PC-3 (cell line): ENCODE measurements around the gene SERPINB6. TPM values are rescaled to one million over a fixed set of nuclear protein-coding genes. Genes with fewer than 3 reads are reported as not detected.
"Not testable (repeated sequence)": the region's sequence is repeated elsewhere in the genome, so short reads cannot be mapped to it uniquely, and the experiment has no call there.

Experiments
- ATAC-seq: fragments of 200-7000 bp; cut with Tn5 transposase; 2 replicates; pipeline ENCODE4 v1.9.1; 2020; ENCODE audit warnings: mild to moderate bottlenecking, moderate library complexity
- BruUV-seq: library from RNA; stranded (reverse); fragments of 400-500 nt; replicated peaks from 2 replicates; lab custom pipeline; 2021; lab: Mats Ljungman, UMichigan
- CTCF ChIA-PET: fragments of 300-600 bp; sonication (Branson Sonifier 250); formaldehyde crosslinking; loops from one replicate; lab custom pipeline; 2022; ENCODE audit warnings: antibody characterized with exemption; lab: Charles Lee
- POLR2A ChIA-PET: fragments of 300-600 bp; sonication (Branson Sonifier 250); formaldehyde crosslinking; loops from one replicate; lab custom pipeline; 2022; ENCODE audit warnings: antibody characterized with exemption; ENCODE audit not compliant: unreplicated experiment; lab: Charles Lee
- DNase-seq: peaks from one replicate; pipeline ENCODE4 v3.0.0-alpha.2; 2015
- H2AFZ ChIP-seq: fragments of 300-600 bp; sonication (generic); 2 replicates; pipeline ENCODE4 v1.6.0; 2016; ENCODE audit warnings: antibody characterized with exemption, low read length
- H3F3A ChIP-seq: fragments of 300-600 bp; sonication (generic); one replicate; pipeline ENCODE4 v1.6.0; 2017; ENCODE audit warnings: antibody characterized with exemption, low read length, control low read depth, mild to moderate bottlenecking; ENCODE audit not compliant: unreplicated experiment
- H3K27ac ChIP-seq: fragments of 300-600 bp; sonication (generic); 2 replicates; pipeline ENCODE4 v1.5.1; 2016; ENCODE audit warnings: mild to moderate bottlenecking, low read length
- H3K27me3 ChIP-seq: fragments of 300-600 bp; sonication (generic); 2 replicates; pipeline ENCODE4 v1.6.1; 2016; ENCODE audit warnings: low read length, mixed read lengths
- H3K36me3 ChIP-seq: fragments of 300-600 bp; sonication (generic); 2 replicates; pipeline ENCODE4 v1.6.1; 2016; ENCODE audit warnings: low read depth, mixed run types, low read length, mixed read lengths
- H3K4me1 ChIP-seq: fragments of 300-600 bp; sonication (generic); 2 replicates; pipeline ENCODE4 v1.5.1; 2016; ENCODE audit warnings: low read length; ENCODE audit not compliant: insufficient read depth
- H3K4me2 ChIP-seq: fragments of 300-600 bp; sonication (generic); 2 replicates; pipeline ENCODE4 v1.6.0; 2016; ENCODE audit warnings: low read length
- H3K4me3 ChIP-seq: fragments of 300-600 bp; sonication (generic); 2 replicates; pipeline ENCODE4 v1.5.1; 2016; ENCODE audit warnings: mild to moderate bottlenecking, low read length, mixed read lengths
- H3K79me2 ChIP-seq: fragments of 300-600 bp; sonication (generic); 2 replicates; pipeline ENCODE4 v1.6.1; 2017; ENCODE audit warnings: low read length, mixed read lengths
- H3K9ac ChIP-seq: fragments of 300-600 bp; sonication (generic); 2 replicates; pipeline ENCODE4 v1.6.0; 2016; ENCODE audit warnings: mild to moderate bottlenecking, low read length
- H3K9me2 ChIP-seq: fragments of 300-600 bp; sonication (generic); replicated peaks from 2 replicates; pipeline ENCODE4 v1.6.1; 2016; ENCODE audit warnings: mixed run types, low read length, mixed read lengths
- H3K9me3 ChIP-seq: fragments of 300-600 bp; sonication (generic); 2 replicates; pipeline ENCODE4 v1.6.1; 2016; ENCODE audit warnings: low read length, mixed read lengths
- H4K20me1 ChIP-seq: fragments of 300-600 bp; sonication (generic); 2 replicates; pipeline ENCODE4 v1.6.1; 2016; ENCODE audit warnings: low read length, mixed read lengths
- EZH2 ChIP-seq: fragments of 300-600 bp; sonication (generic); IDR thresholded peaks from one replicate; pipeline ENCODE4 v1.6.1; 2017; ENCODE audit warnings: antibody characterized with exemption, mild to moderate bottlenecking, low read length; ENCODE audit not compliant: unreplicated experiment
- EZH2phosphoT487 ChIP-seq: fragments of 300-600 bp; sonication (generic); IDR thresholded peaks from 2 replicates; pipeline ENCODE4 v1.6.1; 2018; ENCODE audit warnings: mild to moderate bottlenecking, antibody characterized with exemption, low read length, borderline replicate concordance
- intact Hi-C: fragments of 100-400 bp; cut with micrococcal nuclease; formaldehyde crosslinking; loops from 2 replicates; pipeline ENCODE4 v1.9.0; 2023
- total RNA-seq: library from RNA; depleted of rRNA; stranded (reverse); fragments of >200 nt; gene quantifications from 2 replicates; pipeline ENCODE4 v1.2.3, GENCODE V29; 2014
- TF ChIP-seq, protein P1 (sequence below): fragments of 300-600 bp; sonication (generic); conservative IDR thresholded peaks from 2 replicates; pipeline ENCODE4 v1.5.1; 2017; ENCODE audit warnings: antibody characterized with exemption, low read depth, mild to moderate bottlenecking, low read length

The SERPINB6 gene
- total RNA-seq, 1 experiment from 2014 or later = 119 TPM

DNA sequence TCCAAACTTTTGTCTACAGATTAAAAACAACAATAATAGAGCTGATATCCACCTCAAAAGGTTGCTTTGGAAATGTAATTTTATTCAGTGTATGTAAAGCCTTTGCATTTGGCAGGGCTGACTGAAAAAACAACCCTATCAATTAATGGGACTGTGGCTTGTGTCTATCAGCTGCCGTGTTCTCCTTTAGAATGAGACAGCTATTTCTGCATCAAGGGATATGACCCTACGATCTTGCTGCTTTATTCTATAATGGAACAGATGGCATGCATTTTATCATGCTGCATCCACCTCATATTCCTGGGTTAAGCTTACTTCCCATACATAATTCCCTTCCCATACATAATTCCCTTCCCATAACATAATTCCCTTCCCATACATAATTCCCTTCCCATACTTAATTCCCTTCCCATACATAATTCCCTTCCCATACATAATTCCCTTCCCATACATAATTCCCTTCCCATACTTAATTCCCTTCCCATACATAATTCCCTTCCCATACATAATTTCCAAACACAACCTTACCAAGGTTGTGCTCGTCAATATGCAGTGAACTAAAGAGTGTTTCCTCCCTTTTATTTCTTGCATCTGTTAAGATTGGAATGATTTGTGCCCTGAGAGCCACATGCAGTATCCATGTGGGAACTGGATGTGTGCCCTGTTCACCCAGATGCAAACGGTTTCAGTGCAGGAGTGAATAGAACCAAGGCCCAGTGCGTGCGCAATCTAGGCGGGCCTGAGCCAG, 26.8 kb downstream of the SERPINB6 start:
- TF ChIP-seq EZH2phosphoT487 (no peak), EZH2 (no peak)
- TF ChIP-seq, protein P1, sequence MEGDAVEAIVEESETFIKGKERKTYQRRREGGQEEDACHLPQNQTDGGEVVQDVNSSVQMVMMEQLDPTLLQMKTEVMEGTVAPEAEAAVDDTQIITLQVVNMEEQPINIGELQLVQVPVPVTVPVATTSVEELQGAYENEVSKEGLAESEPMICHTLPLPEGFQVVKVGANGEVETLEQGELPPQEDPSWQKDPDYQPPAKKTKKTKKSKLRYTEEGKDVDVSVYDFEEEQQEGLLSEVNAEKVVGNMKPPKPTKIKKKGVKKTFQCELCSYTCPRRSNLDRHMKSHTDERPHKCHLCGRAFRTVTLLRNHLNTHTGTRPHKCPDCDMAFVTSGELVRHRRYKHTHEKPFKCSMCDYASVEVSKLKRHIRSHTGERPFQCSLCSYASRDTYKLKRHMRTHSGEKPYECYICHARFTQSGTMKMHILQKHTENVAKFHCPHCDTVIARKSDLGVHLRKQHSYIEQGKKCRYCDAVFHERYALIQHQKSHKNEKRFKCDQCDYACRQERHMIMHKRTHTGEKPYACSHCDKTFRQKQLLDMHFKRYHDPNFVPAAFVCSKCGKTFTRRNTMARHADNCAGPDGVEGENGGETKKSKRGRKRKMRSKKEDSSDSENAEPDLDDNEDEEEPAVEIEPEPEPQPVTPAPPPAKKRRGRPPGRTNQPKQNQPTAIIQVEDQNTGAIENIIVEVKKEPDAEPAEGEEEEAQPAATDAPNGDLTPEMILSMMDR = no peak
- no TSS peak for BruUV-seq

DNA sequence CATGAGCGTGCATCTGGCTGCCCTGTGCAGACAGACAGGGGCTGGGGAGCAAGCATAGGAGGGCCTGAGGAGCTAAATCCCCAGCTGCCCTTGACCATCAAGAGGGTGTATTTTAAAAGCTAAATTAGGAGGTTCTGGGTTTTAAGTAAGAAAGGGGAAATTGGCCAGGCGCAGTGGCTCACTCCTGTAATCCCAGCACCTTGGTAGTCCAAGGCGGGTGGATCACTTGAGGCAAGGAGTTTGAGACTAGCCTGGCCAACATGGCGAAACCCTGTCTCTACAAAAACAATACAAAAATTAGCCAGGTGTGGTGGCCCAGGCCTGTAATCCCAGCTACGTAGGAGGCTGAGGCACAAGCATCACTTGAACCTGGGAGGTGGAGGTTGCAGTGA, 27.8 kb downstream of the SERPINB6 start:
- BruUV-seq = no TSS peak
- H2AFZ ChIP-seq = no peak overlapping the region
- no peaks in the 10 kb centered on the region for H4K20me1 ChIP-seq
- H3K36me3 ChIP-seq = peaks cover 5% of the 10 kb centered on the region; the same call in 1 of the 2 replicates
- no peaks in the 10 kb centered on the region for H3F3A ChIP-seq
- no peak overlapping the region for H3K27ac ChIP-seq
- no peak overlapping the region for H3K4me2 ChIP-seq
- H3K4me3 ChIP-seq = no peak overlapping the region
- POLR2A ChIA-PET = no interaction called here
- intact Hi-C loops = no loop called here
- DNase-seq = no peak
- TF ChIP-seq EZH2phosphoT487 (no peak), EZH2 (no peak)
- TF ChIP-seq, protein P1 = no peak
- no peak overlapping the region for H3K9ac ChIP-seq
- H3K79me2 ChIP-seq = no peaks in the 10 kb centered on the region
- ATAC-seq = no peak
- H3K9me2 ChIP-seq = no peaks in the 10 kb centered on the region
- no peaks in the 10 kb centered on the region for H3K9me3 ChIP-seq
- CTCF ChIA-PET = no interaction called here
- H3K4me1 ChIP-seq = no peaks in the 10 kb centered on the region
- H3K27me3 ChIP-seq = no peaks in the 10 kb centered on the region

More for the DNA sequence above, 26.8 kb downstream of the SERPINB6 start:
- ChIA-PET CTCF (no interaction called here), POLR2A (no interaction called here)
- H3K79me2 ChIP-seq = no peaks in the 10 kb centered on the region
- no peak for DNase-seq
- H3F3A ChIP-seq = no peaks in the 10 kb centered on the region
- no peak overlapping the region for H3K4me2 ChIP-seq
- H3K27ac ChIP-seq = no peak overlapping the region
- H3K36me3 ChIP-seq = peaks cover 9% of the 10 kb centered on the region; the same call in 1 of the 2 replicates
- H3K9ac ChIP-seq = no peak overlapping the region
- H3K9me2 ChIP-seq = no peaks in the 10 kb centered on the region
- no peaks in the 10 kb centered on the region for H3K9me3 ChIP-seq
- H3K4me3 ChIP-seq = no peak overlapping the region
- H4K20me1 ChIP-seq = no peaks in the 10 kb centered on the region
- no peaks in the 10 kb centered on the region for H3K4me1 ChIP-seq
- H3K27me3 ChIP-seq = no peaks in the 10 kb centered on the region
- intact Hi-C loops = no loop called here
- H2AFZ ChIP-seq = no peak overlapping the region
- no peak for ATAC-seq

DNA sequence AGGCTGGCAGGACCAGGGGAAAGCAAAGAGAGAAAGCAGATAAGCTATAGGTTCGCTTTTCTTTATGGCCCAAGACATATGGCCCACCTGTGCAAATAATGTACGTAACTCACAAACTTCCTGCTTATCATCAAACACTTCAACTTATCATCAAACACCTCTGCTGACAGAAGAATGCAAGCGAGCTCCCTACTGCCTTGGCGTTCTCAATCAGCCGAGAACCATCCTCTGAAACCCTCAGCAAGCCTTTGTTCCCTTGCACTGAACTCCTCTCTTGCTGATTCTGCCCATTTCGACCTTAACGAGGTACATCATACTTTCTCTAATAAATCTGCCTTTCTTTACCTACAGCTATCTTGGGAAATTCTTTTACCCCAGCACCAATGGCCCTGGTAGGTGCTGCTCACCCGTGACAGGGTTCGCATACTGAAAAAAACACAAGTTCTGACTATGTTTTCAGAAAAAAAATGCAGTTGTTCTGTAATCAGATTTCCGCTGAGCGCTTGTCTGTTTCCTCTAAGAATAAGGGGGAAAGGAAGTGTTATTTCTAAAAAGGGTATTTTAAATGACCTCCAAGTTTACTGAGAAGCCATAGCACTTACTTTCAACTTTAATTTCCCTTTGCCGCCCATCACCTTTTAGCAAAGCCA, 28.3 kb downstream of the SERPINB6 start:
- H2AFZ ChIP-seq = no peak overlapping the region
- ChIA-PET CTCF (no interaction called here), POLR2A (no interaction called here)
- no peak overlapping the region for H3K27ac ChIP-seq
- BruUV-seq = no TSS peak
- H3K4me2 ChIP-seq = no peak overlapping the region
- H3K9ac ChIP-seq = no peak overlapping the region
- H3K9me3 ChIP-seq = no peaks in the 10 kb centered on the region
- no peaks in the 10 kb centered on the region for H3K79me2 ChIP-seq
- no peaks in the 10 kb centered on the region for H4K20me1 ChIP-seq
- H3K27me3 ChIP-seq = no peaks in the 10 kb centered on the region
- no peak overlapping the region for H3K4me3 ChIP-seq
- no peaks in the 10 kb centered on the region for H3K4me1 ChIP-seq
- DNase-seq = no peak
- no peaks in the 10 kb centered on the region for H3F3A ChIP-seq
- TF ChIP-seq, protein P1 = no peak
- no peak for TF ChIP-seq EZH2
- no peak for TF ChIP-seq EZH2phosphoT487
- peaks cover 5% of the 10 kb centered on the region; the same call in 1 of the 2 replicates for H3K36me3 ChIP-seq
- intact Hi-C loops = no loop called here
- no peak for ATAC-seq
- no peaks in the 10 kb centered on the region for H3K9me2 ChIP-seq

DNA sequence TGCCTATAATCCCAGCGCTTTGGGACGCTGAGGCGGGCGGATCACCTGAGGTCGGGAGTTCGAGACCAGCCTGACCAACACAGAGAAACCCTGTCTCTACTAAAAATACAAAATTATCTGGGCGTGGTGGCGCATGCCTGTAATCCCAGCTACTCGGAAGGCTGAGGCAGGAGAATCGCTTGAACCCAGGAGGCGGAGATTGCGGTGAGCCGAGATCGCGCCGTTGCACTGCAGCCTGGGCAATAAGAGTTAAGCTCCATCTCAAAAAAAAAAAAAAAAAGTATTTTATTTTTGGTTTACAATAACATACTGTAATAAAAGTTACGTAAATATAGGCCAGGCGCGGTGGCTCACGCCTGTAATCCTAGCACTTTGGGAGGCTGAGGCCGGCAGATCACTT, 29.3 kb downstream of the SERPINB6 start:
- H4K20me1 ChIP-seq, H3K4me1 ChIP-seq, H3K4me3 ChIP-seq, H3K27me3 ChIP-seq, intact Hi-C loops, CTCF ChIA-PET, H3K9me2 ChIP-seq, BruUV-seq, DNase-seq, H3K9me3 ChIP-seq, H3K79me2 ChIP-seq, ATAC-seq, H2AFZ ChIP-seq, H3K9ac ChIP-seq, H3K36me3 ChIP-seq, H3K27ac ChIP-seq, H3K4me2 ChIP-seq, H3F3A ChIP-seq: not testable (repeated sequence)
- POLR2A ChIA-PET = interaction anchor here (0.6 kb wide), 1 partner anchor 728 kb away, joined by 10 read pairs; no protein-coding TSS in a partner anchor
